Naive thymus-derived CD4-positive, alpha-beta T cell (primary cell): ENCODE results near the gene TUBA4A. TPM values are rescaled to one million over a fixed set of nuclear protein-coding genes. Genes with fewer than 3 reads are reported as not detected.

ENCODE experiments used
- ATAC-seq: fragments of 150-1000 bp; cut with Tn5 transposase; 2 replicates; pipeline ENCODE4 v1.10.0; 2021; ENCODE audit warnings: mild to moderate bottlenecking, moderate library complexity
- CTCF ChIA-PET: fragments of 350-600 bp; sonication (Branson Sonifier 250); formaldehyde crosslinking; loops from one replicate; lab custom pipeline; 2021; ENCODE audit warnings: antibody characterized with exemption; lab: Charles Lee
- POLR2A ChIA-PET: fragments of 350-600 bp; sonication (Branson Sonifier 250); formaldehyde crosslinking; loops from one replicate; lab custom pipeline; 2021; ENCODE audit warnings: antibody characterized with exemption, inconsistent platforms; lab: Charles Lee
- DNase-seq, 9 donors: peaks; one replicate each; pipeline versions ENCODE4 v3.0.0 to v3.0.0-alpha.2; 2020 to 2022; ENCODE audit warnings: mixed read lengths in 1 of 9
- H3K27ac ChIP-seq: one replicate; pipeline ENCODE4 v1.7.0; 2013; ENCODE audit warnings: mild to moderate bottlenecking, low read depth, low read length, moderate library complexity
- H3K27me3 ChIP-seq, 2 donors: one replicate each; pipeline ENCODE4 v1.7.0; 2013; ENCODE audit warnings: low read length in 2 of 2, mild to moderate bottlenecking in 2 of 2, moderate library complexity in 2 of 2; ENCODE audit not compliant: control insufficient read depth in 2 of 2, insufficient read depth in 2 of 2
- H3K36me3 ChIP-seq, 3 experiments: 1 replicate in 2 of 3; 2 replicates in 1 of 3; pipeline ENCODE4 v1.7.0; 2013; ENCODE audit warnings: low read length in 3 of 3, mild to moderate bottlenecking in 3 of 3, moderate library complexity in 1 of 3; ENCODE audit not compliant: insufficient read depth in 3 of 3, control insufficient read depth in 2 of 3
- H3K4me1 ChIP-seq, 2 donors: one replicate each; pipeline ENCODE4 v1.7.0; 2013; ENCODE audit warnings: low read length in 2 of 2, mild to moderate bottlenecking in 2 of 2, moderate library complexity in 1 of 2; ENCODE audit not compliant: control insufficient read depth in 2 of 2, insufficient read depth in 2 of 2
- H3K4me3 ChIP-seq: 2 replicates; pipeline ENCODE4 v1.7.0; 2013; ENCODE audit warnings: mild to moderate bottlenecking, low read length
- H3K9me3 ChIP-seq, 3 experiments: 1 replicate in 2 of 3; 2 replicates in 1 of 3; pipeline ENCODE4 v1.7.0; 2013; ENCODE audit warnings: low read length in 3 of 3; ENCODE audit not compliant: control insufficient read depth in 2 of 3
- H3K27ac Mint-ChIP-seq, 9 donors: one replicate each; pipeline ENCODE4 v1.8.0; 2020 to 2022; ENCODE audit warnings: mixed read lengths in 9 of 9, mild to moderate bottlenecking in 8 of 9, moderate library complexity in 5 of 9, inconsistent platforms in 2 of 9
- H3K27me3 Mint-ChIP-seq, 5 donors: one replicate each; pipeline ENCODE4 v1.8.0; 2021 to 2022; ENCODE audit warnings: mixed read lengths in 5 of 5, mild to moderate bottlenecking in 1 of 5
- H3K36me3 Mint-ChIP-seq, 5 donors: one replicate each; pipeline ENCODE4 v1.8.0; 2020 to 2022; ENCODE audit warnings: mixed read lengths in 5 of 5, mild to moderate bottlenecking in 3 of 5, inconsistent platforms in 1 of 5
- H3K4me1 Mint-ChIP-seq, 7 donors: one replicate each; pipeline ENCODE4 v1.8.0; 2020 to 2022; ENCODE audit warnings: mixed read lengths in 7 of 7, mild to moderate bottlenecking in 3 of 7, inconsistent platforms in 1 of 7
- H3K4me3 Mint-ChIP-seq, 10 donors: one replicate each; pipeline ENCODE4 v1.8.0; 2020 to 2022; ENCODE audit warnings: mild to moderate bottlenecking in 10 of 10, mixed read lengths in 10 of 10, moderate library complexity in 6 of 10, inconsistent platforms in 2 of 10
- H3K9me3 Mint-ChIP-seq, 11 donors: one replicate each; pipeline ENCODE4 v1.8.0; 2020 to 2022; ENCODE audit warnings: mixed read lengths in 11 of 11, mild to moderate bottlenecking in 4 of 11, inconsistent platforms in 1 of 11, moderate library complexity in 1 of 11
- intact Hi-C, 2 donors: fragments of 100-400 bp; cut with micrococcal nuclease; formaldehyde crosslinking; loops; one replicate each; pipeline ENCODE4 v1.15.1; 2023
- polyA plus RNA-seq, 2 donors: library from polyadenylated mRNA; unstranded; fragments of 300-500 nt; fragmentation: Illumina TruSeq; gene quantifications; one replicate each; pipeline ENCODE4 v1.2.3, GENCODE V29; 2021
- total RNA-seq, 6 experiments: library from RNA in 5 of 6; stranded (reverse) in 5 of 6; gene quantifications; 1 replicate in 5 of 6; 2 replicates in 1 of 6; pipeline ENCODE4 v1.2.3 and lab custom pipeline; 2021 to 2026

The TUBA4A gene
- total and polyA plus RNA-seq, 7 experiments from 2014 or later: 82.9 to 336 (median 183) TPM

- Histone ChIP-seq H3K4me3 (no peak overlapping the region), H3K27ac (peak overlapping the region; percentile 25), H3K9me3 (no peaks in the 10 kb centered on the region), H3K36me3 (peaks cover 9 to 26% (median 14%) of the 10 kb centered on the region in 3 experiments), H3K4me1 (peaks cover 20 to 28% of the 10 kb centered on the region in 2 donors), H3K27me3 (no peaks in the 10 kb centered on the region)
- Mint-ChIP-seq H3K27me3 (no peaks in the 10 kb centered on the region), H3K9me3 (peaks cover 0 to 5% (median 0%) of the 10 kb centered on the region in 11 donors), H3K4me3 (peak overlapping the region in 4 of 10 donors; percentile 50 to 64 (median 52)), H3K27ac (peak overlapping the region; percentile 81 to 98 (median 90)), H3K4me1 (peaks cover 15 to 54% (median 47%) of the 10 kb centered on the region in 7 donors), H3K36me3 (peaks cover 0 to 22% (median 4%) of the 10 kb centered on the region in 5 donors)
- peak in 1 of 9 donors; percentile 21 for DNase-seq
- CTCF ChIA-PET: interaction anchor here (1.2 to 4.8 kb wide), 5 partner anchors 35 to 180 kb away, joined by 3 to 54 read pairs (median 5); partner anchors contain the start of genes CNPPD1 and NHEJ1
- intact Hi-C loops: loop anchor here (5.0 kb wide), 3 partner anchors 288 to 388 kb away; partner anchors contain the start of genes CHPF (in 1 of the 2), GMPPA (in 1 of the 2), STK11IP (in 1 of the 2) and TMEM198 (in 1 of the 2)
- ATAC-seq: no peak
- POLR2A ChIA-PET: interaction anchor here (1.0 to 17.4 kb wide), 10 partner anchors 9 to 85 kb away, joined by 3 to 343 read pairs (median 7); partner anchors contain the start of genes ABCB6, ANKZF1, ATG9A and CNPPD1
Measured at GRCh38 chr2:219209236-219210195, 44.2 kb downstream of the TUBA4A start.

GRCh38 chr2:219207884-219208740, 45.6 kb downstream of the TUBA4A start:
- peaks cover 9 to 19% (median 11%) of the 10 kb centered on the region in 3 experiments for H3K36me3 ChIP-seq
- POLR2A ChIA-PET: interaction anchor here (0.7 to 17.4 kb wide), 15 partner anchors 10 to 471 kb away, joined by 3 to 343 read pairs (median 7); partner anchors contain the start of genes ABCB6, ANKZF1, ATG9A and CNPPD1
- peak overlapping the region; percentile 92 for H3K27ac ChIP-seq
- H3K4me3 ChIP-seq: no peak overlapping the region
- Mint-ChIP-seq H3K27ac (peak overlapping the region in 8 of 9 donors; percentile 86 to 98 (median 96)), H3K9me3 (peaks cover 0 to 5% (median 0%) of the 10 kb centered on the region in 11 donors), H3K4me1 (peaks cover 15 to 54% (median 47%) of the 10 kb centered on the region in 7 donors), H3K36me3 (peaks cover 0 to 19% (median 0%) of the 10 kb centered on the region in 5 donors), H3K27me3 (no peaks in the 10 kb centered on the region), H3K4me3 (peak overlapping the region; percentile 51 to 98 (median 92))
- intact Hi-C loops: loop anchor here (2.0 to 5.0 kb wide), 5 partner anchors 37 to 389 kb away; partner anchors contain the start of genes GMPPA (in 2 of the 2), CHPF (in 1 of the 2), GLB1L (in 1 of the 2) and STK11IP (in 1 of the 2)
- CTCF ChIA-PET: interaction anchor here (1.7 to 4.8 kb wide), 4 partner anchors 28 to 49 kb away, joined by 5 to 54 read pairs (median 10); partner anchors contain the start of gene CNPPD1
- H3K4me1 ChIP-seq: peaks cover 20 to 28% of the 10 kb centered on the region in 2 donors
- no peak for ATAC-seq
- no peaks in the 10 kb centered on the region for H3K9me3 ChIP-seq
- DNase-seq: peak in 1 of 9 donors; percentile 20
- H3K27me3 ChIP-seq: no peaks in the 10 kb centered on the region

GRCh38 chr2:219207134-219207883, 46.4 kb downstream of the TUBA4A start:
- Histone ChIP-seq H3K27me3 (no peaks in the 10 kb centered on the region), H3K4me1 (peaks cover 20 to 28% of the 10 kb centered on the region in 2 donors), H3K36me3 (peaks cover 9 to 19% (median 11%) of the 10 kb centered on the region in 3 experiments), H3K27ac (peak overlapping the region; percentile 92), H3K4me3 (peak overlapping the region; percentile 98), H3K9me3 (no peaks in the 10 kb centered on the region)
- ChIA-PET POLR2A (interaction anchor here (0.7 to 17.4 kb wide), 14 partner anchors 11 to 181 kb away, joined by 3 to 343 read pairs (median 20); partner anchors contain the start of genes ABCB6, ANKZF1, ATG9A and CNPPD1), CTCF (interaction anchor here (0.6 to 4.8 kb wide), 6 partner anchors 27 to 114 kb away, joined by 3 to 54 read pairs (median 6); partner anchors contain the start of gene CNPPD1)
- peak overlapping the region; percentile 77 to 98 (median 94) for H3K4me3 Mint-ChIP-seq
- peaks cover 15 to 54% (median 45%) of the 10 kb centered on the region in 7 donors for H3K4me1 Mint-ChIP-seq
- H3K27me3 Mint-ChIP-seq: no peaks in the 10 kb centered on the region
- intact Hi-C loops: loop anchor here (2.0 to 5.0 kb wide), 5 partner anchors 37 to 390 kb away; partner anchors contain the start of genes GMPPA (in 2 of the 2), CHPF (in 1 of the 2), GLB1L (in 1 of the 2) and STK11IP (in 1 of the 2)
- DNase-seq (no peak), ATAC-seq (no peak)
- H3K27ac Mint-ChIP-seq: peak overlapping the region; percentile 71 to 98 (median 96)
- H3K9me3 Mint-ChIP-seq: peaks cover 0 to 5% (median 0%) of the 10 kb centered on the region in 11 donors
- H3K36me3 Mint-ChIP-seq: peaks cover 0 to 19% (median 0%) of the 10 kb centered on the region in 5 donors

GRCh38 chr2:219206328-219207133, 47.2 kb downstream of the TUBA4A start, which contains the start of gene ZFAND2B:
TSS of gene ZFAND2B (plus strand) at chr2:219206782. CDS start at chr2:219206988, 206 bp downstream.
- no peaks in the 10 kb centered on the region for H3K27me3 Mint-ChIP-seq
- no peaks in the 10 kb centered on the region for H3K27me3 ChIP-seq
- peak within 1 kb of the TSS; percentile 96 to 99 (median 97) for H3K27ac Mint-ChIP-seq
- peak within 1 kb of the TSS; percentile 98 for H3K4me3 ChIP-seq
- peak within 1 kb of the TSS; percentile 92 for H3K27ac ChIP-seq
- no peaks in the 10 kb centered on the region for H3K9me3 ChIP-seq
- peaks cover 15 to 48% (median 43%) of the 10 kb centered on the region in 7 donors for H3K4me1 Mint-ChIP-seq
- intact Hi-C loops: loop anchor here (1.0 to 5.0 kb wide), 19 partner anchors 12 to 547 kb away; partner anchors contain the start of genes ANKZF1 (in 2 of the 2), ATG9A (in 2 of the 2), DNAJB2 (in 2 of the 2) and GLB1L (in 2 of the 2)
- H3K36me3 Mint-ChIP-seq: peaks cover 0 to 16% (median 0%) of the 10 kb centered on the region in 5 donors
- ChIA-PET POLR2A (interaction anchor here (0.8 to 17.4 kb wide), 23 partner anchors 8 to 809 kb away, joined by 3 to 343 read pairs (median 6); partner anchors contain the start of genes ABCB6, ANKZF1, ATG9A and CNPPD1), CTCF (interaction anchor here (0.6 to 4.8 kb wide), 11 partner anchors 10 to 115 kb away, joined by 3 to 54 read pairs (median 4); partner anchors contain the start of gene CNPPD1)
- H3K4me1 ChIP-seq: peaks cover 20 to 28% of the 10 kb centered on the region in 2 donors
- H3K9me3 Mint-ChIP-seq: peaks cover 0 to 5% (median 0%) of the 10 kb centered on the region in 11 donors
- H3K4me3 Mint-ChIP-seq: peak within 1 kb of the TSS; percentile 77 to 98 (median 94)
- ATAC-seq (peak; percentile 96), DNase-seq (peak; percentile 92 to 98 (median 96))
- H3K36me3 ChIP-seq: peaks cover 9 to 19% (median 11%) of the 10 kb centered on the region in 3 experiments
